OCI-LY7 (cell line): Measurements from ENCODE around the gene BAIAP2. TPM values are rescaled to one million over a fixed set of nuclear protein-coding genes. Genes with fewer than 3 reads are reported as not detected.

Source experiments
- BruUV-seq: library from RNA; stranded (reverse); fragments of 400-500 nt; replicated peaks from 2 replicates; lab custom pipeline; 2021; lab: Mats Ljungman, UMichigan
- CTCF ChIA-PET: fragments of 300-600 bp; sonication (Branson Sonifier 250); formaldehyde crosslinking; loops from one replicate; lab custom pipeline; 2022; ENCODE audit warnings: antibody characterized with exemption; ENCODE audit not compliant: unreplicated experiment; lab: Charles Lee
- POLR2A ChIA-PET: fragments of 300-600 bp; sonication (Branson Sonifier 250); formaldehyde crosslinking; loops from one replicate; lab custom pipeline; 2022; ENCODE audit warnings: antibody characterized with exemption; lab: Charles Lee
- DNase-seq: peaks from one replicate; pipeline ENCODE4 v3.0.0-alpha.2; 2015; ENCODE audit warnings: low spot score
- H2AFZ ChIP-seq: fragments of 200-600 bp; sonication (generic), shearing (Covaris generic); 2 replicates; pipeline ENCODE4 v1.6.1; 2014; ENCODE audit warnings: mild to moderate bottlenecking, antibody characterized with exemption, low read length, moderate library complexity
- H3K27ac ChIP-seq: fragments of 200-600 bp; sonication (generic); 2 replicates; pipeline ENCODE4 v1.5.1; 2014; ENCODE audit warnings: mixed run types, low read depth, mild to moderate bottlenecking, moderate library complexity, low read length, inconsistent platforms; ENCODE audit not compliant: poor library complexity, severe bottlenecking
- H3K36me3 ChIP-seq: fragments of 200-600 bp; sonication (generic); 2 replicates; pipeline ENCODE4 v1.6.1; 2014; ENCODE audit warnings: mild to moderate bottlenecking, antibody characterized with exemption, low read length, moderate library complexity, mixed read lengths; ENCODE audit not compliant: insufficient read depth
- H3K4me1 ChIP-seq: fragments of 200-600 bp; sonication (generic); 2 replicates; pipeline ENCODE4 v1.5.1; 2014; ENCODE audit warnings: mild to moderate bottlenecking, low read length; ENCODE audit not compliant: insufficient read depth, poor library complexity, severe bottlenecking
- H3K4me2 ChIP-seq: fragments of 200-600 bp; sonication (generic); 2 replicates; pipeline ENCODE4 v1.6.1; 2014; ENCODE audit warnings: mild to moderate bottlenecking, low read length
- H3K4me3 ChIP-seq: fragments of 200-600 bp; sonication (generic); 2 replicates; pipeline ENCODE4 v1.5.1; 2014; ENCODE audit warnings: mild to moderate bottlenecking, low read depth, low read length; ENCODE audit not compliant: poor library complexity, severe bottlenecking
- H3K79me2 ChIP-seq: fragments of 200-600 bp; sonication (generic); 2 replicates; pipeline ENCODE4 v1.6.1; 2016; ENCODE audit warnings: low read depth, mild to moderate bottlenecking, low read length, moderate library complexity, mixed read lengths; ENCODE audit not compliant: insufficient read depth
- H3K9me2 ChIP-seq: fragments of 200-600 bp; sonication (generic); 2 replicates; pipeline ENCODE4 v1.6.1; 2016; ENCODE audit warnings: mild to moderate bottlenecking, low read length, mixed read lengths; ENCODE audit not compliant: insufficient read depth
- H3K9me3 ChIP-seq: fragments of 200-600 bp; sonication (generic); 2 replicates; pipeline ENCODE4 v1.6.1; 2014; ENCODE audit warnings: mild to moderate bottlenecking, mixed run types, low read length, mixed read lengths
- H4K20me1 ChIP-seq: fragments of 200-600 bp; sonication (generic); 2 replicates; pipeline ENCODE4 v1.6.1; 2014; ENCODE audit warnings: mild to moderate bottlenecking, antibody characterized with exemption, low read length, moderate library complexity, mixed read lengths; ENCODE audit not compliant: insufficient read depth
- EZH2phosphoT487 ChIP-seq: fragments of 200-600 bp; sonication (generic); IDR thresholded peaks from 2 replicates; pipeline ENCODE4 v1.6.1; 2018; ENCODE audit warnings: low read depth, borderline replicate concordance, mild to moderate bottlenecking, mixed run types, antibody characterized with exemption, low read length, moderate library complexity, mixed read lengths
- intact Hi-C: fragments of 100-400 bp; cut with micrococcal nuclease; formaldehyde crosslinking; loops from one replicate; pipeline ENCODE4 v1.10.0; 2022; ENCODE audit not compliant: unreplicated experiment
- total RNA-seq, 2 experiments: library from RNA; depleted of rRNA in 1 of 2; stranded (reverse); fragments of >200 nt in 1 of 2; shearing (Covaris generic) in 1 of 2; gene quantifications; 2 replicates each; pipeline ENCODE4 v1.2.3, GENCODE V29; 2014 to 2022
- TF ChIP-seq, protein P1 (sequence below): fragments of 200-600 bp; sonication (generic); conservative IDR thresholded peaks from 2 replicates; pipeline ENCODE4 v1.5.1; 2014; ENCODE audit warnings: mild to moderate bottlenecking, antibody characterized with exemption, low read length, moderate library complexity, mixed read lengths

The BAIAP2 gene
- total RNA-seq, 2 experiments from 2014 or later = 2.1 to 2.3 TPM

DNA sequence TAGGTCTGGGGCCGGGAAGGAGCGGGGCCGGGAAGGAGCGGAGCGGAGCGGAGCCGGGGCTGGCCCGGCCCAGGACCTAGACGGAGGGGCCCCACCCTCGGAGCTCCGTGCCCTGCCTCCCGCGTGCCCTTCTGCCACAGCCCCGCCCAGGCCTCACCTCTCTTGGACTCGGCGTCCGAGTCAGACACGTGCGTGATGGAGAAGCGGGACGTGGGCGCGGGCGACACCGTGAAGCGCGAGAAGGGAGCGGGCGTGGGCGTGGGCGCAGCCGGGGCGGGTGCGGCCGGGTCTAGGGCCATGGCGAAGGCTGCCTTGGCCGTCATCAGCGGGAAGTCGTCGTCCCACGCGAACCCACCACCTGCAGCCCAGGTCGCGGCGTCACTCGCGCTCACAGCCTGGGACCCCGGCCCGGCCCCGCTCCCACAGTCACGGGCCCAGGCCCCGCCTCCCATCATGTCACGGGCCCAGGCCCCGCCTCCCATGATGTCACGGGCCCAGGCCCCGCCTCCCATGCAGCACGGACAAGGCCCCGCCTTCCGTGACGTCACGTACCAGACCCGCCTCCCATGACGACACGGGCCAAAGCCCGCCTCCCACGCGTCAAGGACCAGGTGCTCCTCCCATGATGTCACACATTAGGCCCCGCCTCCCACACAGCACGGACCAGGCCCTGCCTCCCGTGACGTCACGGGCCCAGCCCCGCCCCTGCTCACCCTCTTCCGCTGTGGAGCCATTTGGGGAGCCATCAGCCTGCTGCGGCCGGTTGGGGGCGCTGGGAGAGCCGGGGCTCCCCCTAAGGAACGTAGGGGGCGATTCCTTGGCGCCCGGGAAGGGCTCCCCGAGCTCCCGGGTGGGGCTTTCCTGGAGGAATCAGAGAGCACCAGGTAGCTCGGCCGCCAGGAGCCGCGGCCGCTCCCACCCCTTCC is 84.5 kb downstream of the BAIAP2 start:
- no peaks in the 10 kb centered on the region for H3K4me1 ChIP-seq
- H3K27ac ChIP-seq = no peak overlapping the region
- no peaks in the 10 kb centered on the region for H3K79me2 ChIP-seq
- H2AFZ ChIP-seq = no peak overlapping the region
- ChIA-PET POLR2A (no interaction called here), CTCF (no interaction called here)
- BruUV-seq = no TSS peak
- peak; percentile 67 for DNase-seq
- H3K4me3 ChIP-seq = no peak overlapping the region
- H3K4me2 ChIP-seq = no peak overlapping the region
- H4K20me1 ChIP-seq = no peaks in the 10 kb centered on the region; the same call in 1 of the 2 replicates
- H3K9me3 ChIP-seq = no peaks in the 10 kb centered on the region
- intact Hi-C loops = no loop called here
- H3K9me2 ChIP-seq = no peaks in the 10 kb centered on the region
- TF ChIP-seq, protein P1, sequence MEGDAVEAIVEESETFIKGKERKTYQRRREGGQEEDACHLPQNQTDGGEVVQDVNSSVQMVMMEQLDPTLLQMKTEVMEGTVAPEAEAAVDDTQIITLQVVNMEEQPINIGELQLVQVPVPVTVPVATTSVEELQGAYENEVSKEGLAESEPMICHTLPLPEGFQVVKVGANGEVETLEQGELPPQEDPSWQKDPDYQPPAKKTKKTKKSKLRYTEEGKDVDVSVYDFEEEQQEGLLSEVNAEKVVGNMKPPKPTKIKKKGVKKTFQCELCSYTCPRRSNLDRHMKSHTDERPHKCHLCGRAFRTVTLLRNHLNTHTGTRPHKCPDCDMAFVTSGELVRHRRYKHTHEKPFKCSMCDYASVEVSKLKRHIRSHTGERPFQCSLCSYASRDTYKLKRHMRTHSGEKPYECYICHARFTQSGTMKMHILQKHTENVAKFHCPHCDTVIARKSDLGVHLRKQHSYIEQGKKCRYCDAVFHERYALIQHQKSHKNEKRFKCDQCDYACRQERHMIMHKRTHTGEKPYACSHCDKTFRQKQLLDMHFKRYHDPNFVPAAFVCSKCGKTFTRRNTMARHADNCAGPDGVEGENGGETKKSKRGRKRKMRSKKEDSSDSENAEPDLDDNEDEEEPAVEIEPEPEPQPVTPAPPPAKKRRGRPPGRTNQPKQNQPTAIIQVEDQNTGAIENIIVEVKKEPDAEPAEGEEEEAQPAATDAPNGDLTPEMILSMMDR = no peak
- no peak for TF ChIP-seq EZH2phosphoT487
- H3K36me3 ChIP-seq = no peaks in the 10 kb centered on the region

DNA sequence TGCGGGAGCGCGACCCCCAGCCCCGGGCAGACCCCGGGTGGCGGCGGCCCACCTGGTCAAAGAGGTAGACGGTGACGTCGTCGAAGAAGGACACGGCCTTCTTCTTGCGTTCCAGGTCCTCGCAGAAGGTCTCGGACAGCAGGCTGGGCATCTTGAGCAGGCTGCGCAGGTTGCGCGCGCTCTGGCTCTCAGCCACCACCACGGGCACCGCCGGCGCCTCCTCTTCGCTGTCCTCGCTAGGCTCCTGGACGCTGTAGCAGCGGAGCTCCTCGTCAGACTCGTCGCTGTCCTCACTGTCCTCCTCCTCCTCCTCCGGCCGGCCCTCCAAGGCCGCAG is 85.2 kb downstream of the BAIAP2 start:
- no peak for DNase-seq
- POLR2A ChIA-PET = no interaction called here
- Histone ChIP-seq H3K4me2 (no peak overlapping the region), H3K4me3 (no peak overlapping the region), H3K9me2 (no peaks in the 10 kb centered on the region), H3K79me2 (no peaks in the 10 kb centered on the region), H3K9me3 (no peaks in the 10 kb centered on the region), H4K20me1 (no peaks in the 10 kb centered on the region; the same call in 1 of the 2 replicates), H2AFZ (no peak overlapping the region), H3K4me1 (no peaks in the 10 kb centered on the region), H3K36me3 (no peaks in the 10 kb centered on the region), H3K27ac (no peak overlapping the region)
- CTCF ChIA-PET = no interaction called here
- BruUV-seq = no TSS peak
- intact Hi-C loops = no loop called here
- TF ChIP-seq, protein P1 = no peak
- no peak for TF ChIP-seq EZH2phosphoT487
